Neuron (in vitro differentiated cells): ENCODE measurements around the gene KRT72.

Experiments
- H2AFZ ChIP-seq: one replicate; pipeline ENCODE4 v1.6.1; 2013; ENCODE audit warnings: low read depth, mild to moderate bottlenecking, inconsistent platforms, low read length, moderate library complexity
- H3K27me3 ChIP-seq: one replicate; pipeline ENCODE4 v1.6.1; 2013; ENCODE audit warnings: low read length; ENCODE audit not compliant: insufficient read depth
- H3K36me3 ChIP-seq: one replicate; pipeline ENCODE4 v1.6.1; 2013; ENCODE audit warnings: low read length; ENCODE audit not compliant: insufficient read depth
- H3K4me1 ChIP-seq: one replicate; pipeline ENCODE4 v1.6.1; 2013; ENCODE audit warnings: low read length; ENCODE audit not compliant: insufficient read depth
- H3K4me3 ChIP-seq: 2 replicates; pipeline ENCODE4 v1.5.1; 2013; ENCODE audit warnings: mild to moderate bottlenecking, low read length, moderate library complexity
- H3K9me3 ChIP-seq: one replicate; pipeline ENCODE4 v1.6.1; 2013; ENCODE audit warnings: low read length

Gene KRT72

GRCh38 chr12:52611080-52611468 lies 9.8 kb upstream of the KRT72 start:
- no peaks in the 10 kb centered on the region for H3K9me3 ChIP-seq
- H3K36me3 ChIP-seq, result no peaks in the 10 kb centered on the region
- peaks cover 4% of the 10 kb centered on the region for H3K27me3 ChIP-seq
- no peaks in the 10 kb centered on the region for H3K4me1 ChIP-seq
- no peak overlapping the region for H2AFZ ChIP-seq
- no peak overlapping the region for H3K4me3 ChIP-seq

- Histone ChIP-seq H2AFZ (no peak overlapping the region), H3K27me3 (peaks cover 4% of the 10 kb centered on the region), H3K4me3 (no peak overlapping the region), H3K9me3 (no peaks in the 10 kb centered on the region), H3K4me1 (no peaks in the 10 kb centered on the region), H3K36me3 (no peaks in the 10 kb centered on the region)
Observed at GRCh38 chr12:52608826-52609630, 7.8 kb upstream of the KRT72 start.

DNA sequence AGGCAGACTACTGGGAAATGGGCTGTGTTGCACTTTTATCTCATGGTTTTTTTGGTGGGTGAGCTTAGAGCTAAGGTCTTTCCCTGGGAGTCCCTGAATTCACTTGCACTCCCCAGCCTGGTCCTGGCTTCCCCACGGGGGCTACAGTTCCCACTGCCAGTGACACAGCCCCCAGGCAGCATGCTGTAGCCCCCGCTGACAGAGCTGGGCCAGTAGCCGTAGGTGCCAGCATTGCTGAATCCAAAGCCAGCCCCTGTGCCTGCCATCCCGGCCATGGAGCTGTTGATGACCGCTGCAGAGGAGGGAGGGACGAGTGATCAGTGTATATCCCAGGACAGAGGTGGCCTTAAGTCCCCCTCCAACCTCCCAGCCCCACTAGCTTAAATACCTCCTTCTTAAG lies 6.9 kb upstream of the KRT72 start:
- Histone ChIP-seq H3K9me3 (no peaks in the 10 kb centered on the region), H2AFZ (no peak overlapping the region), H3K36me3 (no peaks in the 10 kb centered on the region), H3K4me1 (no peaks in the 10 kb centered on the region), H3K27me3 (peaks cover 4% of the 10 kb centered on the region), H3K4me3 (no peak overlapping the region)

DNA sequence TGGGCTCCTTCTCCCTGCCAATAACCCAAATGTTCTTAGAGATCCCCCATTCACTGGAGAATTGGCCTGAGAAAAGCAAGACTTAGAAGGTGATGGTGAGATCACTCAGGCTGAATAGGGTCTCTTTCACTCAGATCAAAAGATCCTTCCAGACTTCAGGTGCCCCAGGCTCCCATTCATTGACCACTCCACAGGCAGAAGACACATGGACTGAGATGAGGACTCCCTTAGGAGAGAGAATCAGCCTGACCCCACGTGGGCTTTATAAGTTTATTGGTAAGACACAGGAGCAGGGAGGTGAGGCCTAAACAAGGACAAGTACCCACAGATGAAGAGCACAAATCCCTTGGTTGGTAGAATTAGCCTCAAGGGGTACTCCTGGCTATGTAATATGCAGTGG lies 6.1 kb upstream of the KRT72 start:
- H2AFZ ChIP-seq, result no peak overlapping the region
- H3K4me3 ChIP-seq, result no peak overlapping the region
- H3K9me3 ChIP-seq, result no peaks in the 10 kb centered on the region
- H3K36me3 ChIP-seq, result no peaks in the 10 kb centered on the region
- H3K4me1 ChIP-seq, result no peaks in the 10 kb centered on the region
- peaks cover 4% of the 10 kb centered on the region for H3K27me3 ChIP-seq

DNA sequence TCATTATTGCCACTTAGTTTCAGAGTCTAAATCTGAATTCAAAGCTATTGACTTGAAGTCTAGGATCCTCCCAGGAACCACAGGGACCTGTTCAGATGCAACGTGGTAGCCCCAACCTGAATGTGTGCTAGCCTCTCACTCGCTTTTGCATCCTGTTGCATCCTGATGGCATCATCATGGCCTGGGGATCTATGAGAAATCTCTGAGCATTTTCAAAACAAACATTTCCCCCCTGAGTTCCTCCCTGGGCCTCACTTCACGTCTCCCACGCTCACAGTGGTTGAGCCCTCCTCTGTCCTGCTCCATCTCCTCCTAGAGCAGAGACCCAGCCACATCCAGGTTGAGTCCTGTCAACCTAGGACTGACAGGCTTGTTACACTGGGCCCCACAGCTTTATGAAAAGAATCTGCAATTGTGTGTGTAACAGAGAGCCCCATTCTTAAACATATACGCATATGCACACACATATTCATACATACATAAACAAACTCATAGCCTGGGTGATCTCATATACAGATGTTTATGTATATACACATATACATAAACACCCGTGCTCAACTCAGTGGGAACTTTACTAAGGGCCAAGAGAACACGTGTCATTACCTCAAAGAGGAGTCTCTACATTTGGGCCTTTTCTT lies 5.4 kb upstream of the KRT72 start:
- H3K36me3 ChIP-seq, result no peaks in the 10 kb centered on the region
- H3K27me3 ChIP-seq, result peaks cover 4% of the 10 kb centered on the region
- H2AFZ ChIP-seq, result no peak overlapping the region
- no peak overlapping the region for H3K4me3 ChIP-seq
- no peaks in the 10 kb centered on the region for H3K9me3 ChIP-seq
- H3K4me1 ChIP-seq, result no peaks in the 10 kb centered on the region

DNA sequence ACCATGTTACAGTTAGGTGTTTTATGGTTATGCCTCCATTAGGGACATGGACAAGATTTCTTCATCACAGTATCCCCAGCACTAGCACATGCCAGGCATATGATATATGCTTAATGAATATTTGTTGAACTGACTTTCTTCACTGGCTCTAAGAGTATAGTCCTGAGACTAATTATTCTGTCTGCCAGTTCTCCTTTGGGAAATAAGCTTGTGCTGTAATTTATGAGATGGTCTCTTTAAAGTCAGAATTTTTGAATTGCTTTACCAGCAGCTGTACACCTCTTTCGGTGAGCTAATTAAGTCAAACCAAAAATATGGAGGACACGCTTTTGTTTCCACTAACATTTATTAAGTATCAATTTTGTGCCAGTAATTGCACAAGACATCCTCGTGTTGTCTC lies 4.8 kb upstream of the KRT72 start:
- Histone ChIP-seq H3K4me3 (no peak overlapping the region), H3K9me3 (no peaks in the 10 kb centered on the region), H3K36me3 (no peaks in the 10 kb centered on the region), H3K27me3 (peaks cover 4% of the 10 kb centered on the region), H2AFZ (no peak overlapping the region), H3K4me1 (no peaks in the 10 kb centered on the region)

DNA sequence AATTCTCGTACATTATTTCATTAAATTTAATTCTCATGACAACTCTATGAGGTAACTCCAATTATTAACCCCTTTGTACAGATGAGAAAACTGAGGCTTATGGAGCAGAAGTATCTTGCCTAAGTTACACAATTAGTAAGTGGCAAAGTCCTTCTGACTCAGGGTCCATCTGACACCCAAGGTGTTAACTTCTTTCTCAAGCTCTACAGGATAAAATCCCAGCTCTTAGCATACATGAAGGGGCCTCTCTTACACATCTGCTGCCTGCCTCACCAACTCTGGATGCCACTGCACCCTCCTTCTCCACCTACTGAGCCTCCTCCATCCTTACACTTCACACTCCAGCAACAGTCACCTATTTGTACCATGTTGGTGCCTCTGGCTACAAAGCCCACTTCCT lies 4.3 kb upstream of the KRT72 start:
- Histone ChIP-seq H3K4me1 (no peaks in the 10 kb centered on the region), H3K27me3 (peaks cover 4% of the 10 kb centered on the region), H2AFZ (no peak overlapping the region)

GRCh38 chr12:52604859-52605258 lies 3.6 kb upstream of the KRT72 start:
- Histone ChIP-seq H3K4me1 (no peaks in the 10 kb centered on the region), H3K9me3 (no peaks in the 10 kb centered on the region), H2AFZ (no peak overlapping the region), H3K27me3 (peaks cover 4% of the 10 kb centered on the region), H3K36me3 (no peaks in the 10 kb centered on the region), H3K4me3 (no peak overlapping the region)

More for the DNA sequence above, 4.3 kb upstream of the KRT72 start:
- Histone ChIP-seq H3K9me3 (no peaks in the 10 kb centered on the region), H3K36me3 (no peaks in the 10 kb centered on the region), H3K4me3 (no peak overlapping the region)

GRCh38 chr12:52603314-52603713 lies 2.1 kb upstream of the KRT72 start:
- Histone ChIP-seq H3K9me3 (no peaks in the 10 kb centered on the region), H2AFZ (no peak overlapping the region), H3K4me1 (no peaks in the 10 kb centered on the region), H3K27me3 (no peaks in the 10 kb centered on the region), H3K4me3 (no peak overlapping the region), H3K36me3 (no peaks in the 10 kb centered on the region)

DNA sequence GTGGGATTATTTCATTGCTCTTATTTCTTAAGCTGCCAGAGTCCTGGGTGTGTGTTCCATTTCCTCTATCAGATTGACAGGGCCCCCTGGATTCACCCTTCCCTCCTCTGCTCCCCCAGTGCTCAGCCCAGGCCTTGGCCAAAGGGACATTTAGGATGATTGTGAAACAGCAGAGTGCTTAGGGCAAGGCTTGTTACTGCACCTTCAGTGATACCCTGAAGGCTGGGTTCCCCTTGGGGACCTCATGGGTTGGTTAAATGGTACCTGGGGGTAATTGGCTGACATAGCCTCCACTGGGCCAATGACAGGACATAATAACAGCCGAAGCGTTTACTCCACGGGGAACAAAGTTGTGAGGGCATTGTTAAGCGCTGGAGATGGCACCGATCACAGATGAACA lies 1.3 kb upstream of the KRT72 start:
- Histone ChIP-seq H3K36me3 (no peaks in the 10 kb centered on the region), H3K9me3 (no peaks in the 10 kb centered on the region), H3K4me1 (no peaks in the 10 kb centered on the region), H2AFZ (no peak overlapping the region), H3K4me3 (no peak overlapping the region), H3K27me3 (no peaks in the 10 kb centered on the region)

DNA sequence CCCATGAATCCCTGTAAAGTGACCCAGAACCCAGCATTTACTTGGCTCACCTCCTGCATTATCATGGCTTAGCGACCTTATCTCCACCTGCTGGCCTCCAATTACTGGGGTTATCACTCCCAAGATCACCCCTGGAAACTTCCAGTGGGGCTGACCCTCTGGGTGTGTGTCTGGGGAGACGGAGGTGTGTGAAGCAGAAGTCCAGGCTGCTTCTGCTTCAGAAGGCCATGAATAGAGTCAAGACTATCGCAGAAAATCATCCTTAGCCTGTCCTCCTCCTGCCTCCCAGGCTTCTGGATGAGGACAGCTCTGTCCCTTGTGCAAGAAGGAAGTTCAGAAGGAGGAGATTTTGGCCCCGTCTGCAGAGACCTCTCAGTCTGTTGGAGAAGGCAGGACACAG lies 408 bp upstream of the KRT72 start:
- Histone ChIP-seq H3K4me3 (no peak overlapping the region), H3K9me3 (no peaks in the 10 kb centered on the region), H3K27me3 (no peaks in the 10 kb centered on the region), H2AFZ (no peak overlapping the region), H3K36me3 (no peaks in the 10 kb centered on the region), H3K4me1 (no peaks in the 10 kb centered on the region)

DNA sequence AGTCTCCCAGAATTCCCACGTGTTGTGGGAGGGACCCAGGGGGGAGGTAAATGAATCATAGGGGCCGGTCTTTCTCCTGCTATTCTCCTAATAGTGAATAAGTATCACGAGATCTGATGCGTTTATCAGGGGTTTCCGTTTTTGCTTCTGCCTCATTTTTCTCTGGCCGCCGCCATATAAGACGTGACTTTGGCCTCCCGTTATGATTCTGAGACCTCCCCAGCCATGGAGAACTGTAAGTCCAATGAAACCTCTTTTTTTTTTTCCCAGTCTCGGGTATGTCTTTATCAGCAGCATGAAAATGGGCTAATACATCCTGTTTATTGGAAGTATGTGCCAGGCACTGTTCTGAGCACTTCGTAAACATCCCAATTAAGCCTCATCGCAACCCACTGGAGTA lies 788 bp downstream of the KRT72 start:
- H3K9me3 ChIP-seq, result no peaks in the 10 kb centered on the region
- no peak overlapping the region for H2AFZ ChIP-seq
- H3K36me3 ChIP-seq, result no peaks in the 10 kb centered on the region
- H3K4me1 ChIP-seq, result no peaks in the 10 kb centered on the region
- no peak overlapping the region for H3K4me3 ChIP-seq
- H3K27me3 ChIP-seq, result no peaks in the 10 kb centered on the region

- Histone ChIP-seq H3K4me3 (no peak overlapping the region), H3K9me3 (no peaks in the 10 kb centered on the region), H3K27me3 (no peaks in the 10 kb centered on the region), H2AFZ (no peak overlapping the region), H3K36me3 (no peaks in the 10 kb centered on the region), H3K4me1 (no peaks in the 10 kb centered on the region)
Observed at GRCh38 chr12:52600071-52600470, 1.2 kb downstream of the KRT72 start.

GRCh38 chr12:52598966-52599365 lies 2.3 kb downstream of the KRT72 start:
- H3K4me1 ChIP-seq, result no peaks in the 10 kb centered on the region
- H3K9me3 ChIP-seq, result no peaks in the 10 kb centered on the region
- no peak overlapping the region for H2AFZ ChIP-seq
- H3K4me3 ChIP-seq, result no peak overlapping the region
- H3K36me3 ChIP-seq, result no peaks in the 10 kb centered on the region
- H3K27me3 ChIP-seq, result no peaks in the 10 kb centered on the region
